ENCODE measurements around the gene PRKACB.

PRKACB gene

DNA sequence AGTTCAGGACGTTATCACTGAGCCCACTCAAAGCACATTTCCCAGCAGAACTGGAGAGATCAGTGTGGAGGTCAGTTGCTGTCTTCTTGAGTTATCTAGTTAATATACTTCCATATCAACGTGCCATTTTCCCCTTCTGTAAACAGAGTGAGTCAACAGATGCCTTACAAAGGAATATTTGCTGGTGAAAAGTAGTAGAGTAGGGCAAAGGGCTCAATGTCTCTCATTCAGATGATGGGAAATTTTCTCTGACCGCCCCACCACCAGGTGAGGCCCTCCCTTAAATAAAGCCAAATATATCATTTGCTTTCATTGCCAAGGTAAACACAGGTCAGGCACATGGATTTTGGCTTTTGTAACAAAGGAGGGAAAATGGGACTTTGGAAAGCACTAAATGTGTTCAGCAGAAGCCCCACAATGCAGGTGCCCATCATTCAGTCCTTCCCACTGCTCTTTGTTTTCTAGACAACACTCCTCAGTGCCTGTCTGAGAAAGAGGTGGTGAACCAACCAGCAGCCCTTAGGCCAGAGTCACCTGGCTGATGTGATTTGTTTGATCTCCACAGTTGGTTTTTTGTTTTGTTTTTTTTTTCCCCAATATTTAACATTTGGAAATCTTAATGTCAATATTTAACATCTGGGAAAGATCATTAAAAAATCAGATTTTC lies 116.9 kb downstream of the PRKACB start:
- Mint-ChIP-seq H3K4me1 (ENCODE audit: low read depth) (no peaks in the 10 kb centered on the region), H3K27ac (no peak overlapping the region), H3K36me3 (no peaks in the 10 kb centered on the region), H3K9me3 (ENCODE audit: low read depth) (no peaks in the 10 kb centered on the region), H3K4me3 (no peak overlapping the region), H3K27me3 (no peaks in the 10 kb centered on the region)

DNA sequence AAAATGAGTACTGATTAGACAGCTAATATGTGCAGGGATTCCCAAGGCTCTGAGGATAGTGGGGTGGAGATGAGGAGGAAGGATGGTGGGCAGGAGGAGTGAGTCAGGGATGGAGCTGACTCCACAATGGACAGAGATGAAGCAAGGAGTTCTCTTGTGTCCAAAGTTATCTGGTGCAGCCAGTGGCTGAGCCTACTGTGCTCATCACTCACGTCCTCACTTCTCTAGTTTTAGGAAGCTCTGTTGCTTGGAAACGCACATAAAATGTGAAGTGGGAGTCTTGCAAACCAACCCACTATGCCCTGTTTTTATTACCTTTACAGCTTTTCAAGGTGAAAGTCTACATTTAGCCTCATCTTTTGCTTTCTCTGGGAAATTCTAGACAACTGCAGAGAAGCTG lies 120.9 kb downstream of the PRKACB start:
- Mint-ChIP-seq H3K27ac (no peak overlapping the region), H3K4me3 (no peak overlapping the region), H3K9me3 (ENCODE audit: low read depth) (no peaks in the 10 kb centered on the region), H3K4me1 (ENCODE audit: low read depth) (no peaks in the 10 kb centered on the region), H3K27me3 (no peaks in the 10 kb centered on the region), H3K36me3 (no peaks in the 10 kb centered on the region)

DNA sequence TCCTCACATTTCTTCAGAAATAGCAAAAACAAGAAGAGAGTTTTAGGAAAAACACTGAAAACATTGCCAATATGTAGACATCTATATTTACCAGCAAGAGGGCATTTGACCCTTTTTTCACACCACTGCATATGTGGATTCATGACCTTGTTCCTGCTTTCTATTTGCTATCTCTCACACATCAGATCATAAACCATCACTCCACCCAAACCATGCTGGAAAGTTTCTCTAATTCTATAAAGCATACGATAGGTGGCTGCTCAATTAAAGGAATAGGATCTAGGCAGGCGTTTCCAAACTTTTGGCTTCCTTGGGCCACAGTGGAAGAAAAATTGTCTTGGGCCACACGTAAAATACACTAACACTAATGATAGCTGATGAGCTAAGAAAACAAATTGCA lies 121.8 kb downstream of the PRKACB start:
- no peaks in the 10 kb centered on the region for H3K36me3 Mint-ChIP-seq
- H3K4me3 Mint-ChIP-seq, result no peak overlapping the region
- no peaks in the 10 kb centered on the region for H3K9me3 Mint-ChIP-seq (ENCODE audit: low read depth)
- H3K4me1 Mint-ChIP-seq (ENCODE audit: low read depth), result peaks cover 1% of the 10 kb centered on the region
- H3K27ac Mint-ChIP-seq, result no peak overlapping the region
- no peaks in the 10 kb centered on the region for H3K27me3 Mint-ChIP-seq

DNA sequence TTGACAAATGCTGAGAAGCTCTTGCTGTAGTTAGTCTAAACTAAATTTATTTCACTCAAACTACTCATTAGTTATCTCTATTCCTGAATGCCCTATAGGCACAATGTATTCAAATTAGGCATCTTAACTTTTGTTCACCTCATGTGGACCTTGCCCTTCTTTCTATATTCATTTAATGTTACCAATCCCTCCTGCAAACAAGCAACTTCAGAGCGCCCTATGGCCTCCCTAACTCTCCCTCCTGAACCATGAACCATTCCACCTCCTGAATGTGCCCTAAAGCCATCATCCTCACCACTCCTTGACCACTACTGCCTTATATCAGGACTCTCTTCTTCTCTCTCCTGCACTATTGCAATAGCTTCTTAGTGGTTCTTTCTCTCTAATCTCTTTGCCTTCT lies 122.7 kb downstream of the PRKACB start:
- Mint-ChIP-seq H3K9me3 (ENCODE audit: low read depth) (no peaks in the 10 kb centered on the region), H3K4me3 (no peak overlapping the region), H3K4me1 (ENCODE audit: low read depth) (peaks cover 10% of the 10 kb centered on the region), H3K36me3 (no peaks in the 10 kb centered on the region), H3K27ac (no peak overlapping the region), H3K27me3 (no peaks in the 10 kb centered on the region)

DNA sequence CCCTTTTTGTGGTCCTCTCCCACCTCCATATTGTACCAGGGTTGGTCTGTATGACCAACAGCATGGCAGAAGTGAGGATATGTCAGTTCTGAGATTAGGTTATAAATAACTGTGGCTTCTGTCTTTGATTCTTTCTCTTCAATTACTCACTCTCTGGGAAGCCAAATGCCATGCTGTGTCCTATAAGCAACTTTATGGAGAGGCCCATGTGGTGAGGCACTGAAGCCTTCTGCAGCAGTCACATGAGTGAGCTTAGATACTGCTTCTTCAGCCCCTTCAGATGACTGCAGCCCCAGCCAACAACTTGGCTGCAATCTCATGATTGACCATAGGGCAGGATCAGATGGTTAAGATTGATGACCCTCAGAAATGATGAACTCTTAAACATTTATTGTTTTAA lies 123.4 kb downstream of the PRKACB start:
- H3K4me1 Mint-ChIP-seq (ENCODE audit: low read depth), result peaks cover 10% of the 10 kb centered on the region
- H3K36me3 Mint-ChIP-seq, result no peaks in the 10 kb centered on the region
- no peak overlapping the region for H3K4me3 Mint-ChIP-seq
- no peak overlapping the region for H3K27ac Mint-ChIP-seq
- H3K9me3 Mint-ChIP-seq (ENCODE audit: low read depth), result no peaks in the 10 kb centered on the region
- no peaks in the 10 kb centered on the region for H3K27me3 Mint-ChIP-seq

DNA sequence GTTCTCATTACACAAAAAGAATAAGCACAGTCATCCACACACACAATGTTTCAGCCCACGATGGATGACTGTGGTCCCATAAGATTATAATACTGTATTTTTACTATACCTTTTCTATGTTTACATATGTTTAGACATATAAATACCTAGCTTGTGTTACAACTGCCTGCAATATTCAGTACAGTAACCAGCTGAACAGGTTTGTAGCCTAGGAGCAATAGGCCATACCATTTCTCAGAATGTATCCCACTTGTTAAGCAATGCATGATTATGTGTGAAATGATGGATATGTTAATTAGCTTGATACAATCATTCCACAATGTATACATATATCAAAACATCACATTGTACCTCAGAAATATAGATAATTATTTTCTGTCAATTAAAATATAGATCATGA lies 124.3 kb downstream of the PRKACB start:
- no peaks in the 10 kb centered on the region for H3K9me3 Mint-ChIP-seq (ENCODE audit: low read depth)
- no peaks in the 10 kb centered on the region for H3K36me3 Mint-ChIP-seq
- no peak overlapping the region for H3K4me3 Mint-ChIP-seq
- H3K27me3 Mint-ChIP-seq, result no peaks in the 10 kb centered on the region
- H3K27ac Mint-ChIP-seq, result no peak overlapping the region
- peaks cover 10% of the 10 kb centered on the region for H3K4me1 Mint-ChIP-seq (ENCODE audit: low read depth)

DNA sequence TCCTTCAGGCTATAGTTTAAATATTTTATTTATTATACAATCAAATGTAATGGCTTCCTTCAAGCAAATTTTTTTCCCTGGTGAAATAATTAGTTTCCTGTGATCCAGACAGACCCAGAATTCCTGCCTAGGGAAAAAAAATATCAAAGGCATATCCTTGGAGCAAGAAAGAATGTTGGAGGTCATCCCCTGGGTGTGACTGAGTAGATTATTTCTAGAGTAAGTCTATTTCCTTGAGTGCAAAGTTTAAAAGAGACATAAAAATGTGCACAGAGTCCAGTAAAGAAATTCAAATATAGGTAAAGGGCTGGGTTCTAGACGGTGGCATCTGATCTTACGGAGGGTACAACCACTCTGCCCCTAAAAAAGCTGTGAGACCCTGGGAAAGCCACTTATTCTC lies 125.2 kb downstream of the PRKACB start:
- no peaks in the 10 kb centered on the region for H3K9me3 Mint-ChIP-seq (ENCODE audit: low read depth)
- no peaks in the 10 kb centered on the region for H3K27me3 Mint-ChIP-seq
- H3K4me3 Mint-ChIP-seq, result no peak overlapping the region
- H3K4me1 Mint-ChIP-seq (ENCODE audit: low read depth), result peaks cover 10% of the 10 kb centered on the region
- no peaks in the 10 kb centered on the region for H3K36me3 Mint-ChIP-seq
- no peak overlapping the region for H3K27ac Mint-ChIP-seq

DNA sequence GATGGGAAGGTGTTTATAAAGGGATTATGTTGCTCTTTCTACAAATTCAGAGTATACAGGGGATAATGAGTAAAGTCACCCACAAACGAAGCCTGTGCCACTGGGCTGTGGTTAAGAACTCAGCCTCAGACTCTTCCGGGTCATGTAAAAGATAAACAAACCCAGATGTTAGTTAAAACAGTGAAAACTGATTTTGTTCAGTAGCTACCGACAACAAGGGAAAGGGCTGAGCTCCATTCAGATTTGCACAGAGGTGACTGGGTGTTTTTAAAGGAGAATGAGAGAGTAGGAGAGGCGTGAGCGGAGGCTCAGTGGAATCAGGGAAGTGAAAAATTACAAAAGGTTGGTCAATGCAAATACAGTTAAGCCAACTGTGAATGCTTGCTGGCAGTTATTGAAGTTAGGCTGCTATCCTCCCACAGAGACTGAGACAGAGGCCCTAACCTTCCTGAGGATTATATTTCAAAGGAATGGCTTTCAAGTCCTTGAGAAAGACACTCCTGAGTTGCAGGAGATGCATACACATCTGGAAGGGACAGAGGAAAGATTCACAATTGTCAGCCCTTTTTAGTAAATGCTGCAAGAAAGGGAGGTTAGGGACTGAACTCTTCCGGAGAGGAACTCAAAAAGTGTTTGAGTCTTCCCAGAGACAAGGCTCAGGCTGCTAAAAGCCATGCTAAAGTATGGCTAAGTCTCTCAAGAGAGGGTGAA lies 127.5 kb downstream of the PRKACB start:
- Mint-ChIP-seq H3K27me3 (no peaks in the 10 kb centered on the region), H3K36me3 (no peaks in the 10 kb centered on the region), H3K4me3 (peak overlapping the region; percentile 12), H3K9me3 (ENCODE audit: low read depth) (no peaks in the 10 kb centered on the region), H3K4me1 (ENCODE audit: low read depth) (peaks cover 10% of the 10 kb centered on the region), H3K27ac (peak overlapping the region; percentile 30)

DNA sequence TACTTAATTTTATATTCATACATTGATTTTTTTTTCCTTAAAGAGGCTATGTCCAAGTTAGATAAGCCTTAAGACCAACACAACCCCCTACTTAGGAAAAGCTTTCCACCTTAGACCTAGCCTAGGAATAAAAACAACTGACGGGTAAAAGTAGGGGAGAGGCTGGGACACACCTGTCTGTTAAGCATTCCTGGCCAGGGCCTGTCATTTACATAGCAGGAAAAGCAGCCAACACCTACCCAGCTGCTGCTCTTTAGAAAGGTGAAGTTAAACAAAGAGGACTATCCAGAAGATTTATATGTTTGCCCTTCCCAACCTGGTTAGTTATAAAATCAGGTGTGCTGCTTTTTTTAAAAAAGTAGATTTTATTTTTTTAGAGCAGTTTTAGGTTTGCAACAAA lies 128.3 kb downstream of the PRKACB start:
- Mint-ChIP-seq H3K9me3 (ENCODE audit: low read depth) (no peaks in the 10 kb centered on the region), H3K4me1 (ENCODE audit: low read depth) (peaks cover 10% of the 10 kb centered on the region), H3K4me3 (no peak overlapping the region), H3K27me3 (no peaks in the 10 kb centered on the region), H3K27ac (no peak overlapping the region), H3K36me3 (no peaks in the 10 kb centered on the region)

DNA sequence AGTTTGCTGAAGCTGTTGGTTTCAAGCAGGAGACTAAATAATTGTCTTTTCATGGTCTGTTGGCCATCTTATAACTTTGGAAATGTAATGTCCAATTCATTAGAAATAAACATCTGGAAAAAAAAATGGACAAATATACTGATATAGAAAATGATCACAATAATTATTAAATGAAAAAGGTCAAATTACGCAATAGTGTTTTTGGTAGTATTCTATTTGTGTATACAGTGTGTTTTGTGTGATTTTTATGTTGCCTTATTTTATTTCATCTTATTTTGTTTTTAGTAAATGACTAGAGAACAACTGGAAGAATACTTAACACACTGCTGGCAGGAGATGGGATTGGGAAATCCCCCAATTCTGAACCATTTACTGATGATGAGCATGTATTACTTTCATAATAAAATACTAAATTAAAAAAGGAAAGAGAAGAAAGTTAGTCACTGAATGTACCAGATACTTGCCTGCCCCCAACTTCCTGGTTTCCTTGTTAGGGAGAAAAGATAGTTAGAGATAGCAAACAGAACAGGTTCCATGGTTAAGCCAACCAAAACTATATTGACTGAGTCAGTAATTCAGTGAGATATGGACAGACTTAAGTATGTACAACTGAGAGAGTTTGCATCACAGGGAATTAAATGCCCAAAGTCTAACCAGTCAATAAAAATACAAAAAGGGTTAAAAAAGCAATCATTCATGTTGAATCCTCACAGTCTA lies 133.4 kb downstream of the PRKACB start:
- Mint-ChIP-seq H3K27ac (no peak overlapping the region), H3K4me1 (ENCODE audit: low read depth) (no peaks in the 10 kb centered on the region), H3K4me3 (no peak overlapping the region), H3K27me3 (no peaks in the 10 kb centered on the region), H3K9me3 (ENCODE audit: low read depth) (no peaks in the 10 kb centered on the region), H3K36me3 (no peaks in the 10 kb centered on the region)

DNA sequence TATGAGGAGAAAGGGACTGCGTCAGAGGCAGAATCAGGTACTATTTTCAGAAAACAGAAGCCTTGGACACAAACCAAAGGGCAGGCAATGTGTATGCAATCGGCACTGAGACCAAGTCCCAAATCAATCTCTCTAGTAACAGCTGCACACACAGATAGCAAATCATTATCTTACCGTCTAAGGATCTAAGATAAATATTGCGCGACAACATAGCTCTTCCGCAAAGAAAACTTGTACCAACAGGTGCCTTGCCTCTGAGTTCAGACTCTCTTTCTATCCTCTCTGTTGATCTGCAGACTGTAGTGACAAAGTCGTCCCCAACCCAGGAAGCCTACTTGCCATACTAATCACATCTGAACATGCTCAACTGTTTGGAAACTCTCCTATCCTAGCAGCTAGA lies 134.8 kb downstream of the PRKACB start:
- H3K4me3 Mint-ChIP-seq, result no peak overlapping the region
- no peak overlapping the region for H3K27ac Mint-ChIP-seq
- H3K4me1 Mint-ChIP-seq (ENCODE audit: low read depth), result no peaks in the 10 kb centered on the region
- no peaks in the 10 kb centered on the region for H3K36me3 Mint-ChIP-seq
- H3K9me3 Mint-ChIP-seq (ENCODE audit: low read depth), result no peaks in the 10 kb centered on the region
- no peaks in the 10 kb centered on the region for H3K27me3 Mint-ChIP-seq

DNA sequence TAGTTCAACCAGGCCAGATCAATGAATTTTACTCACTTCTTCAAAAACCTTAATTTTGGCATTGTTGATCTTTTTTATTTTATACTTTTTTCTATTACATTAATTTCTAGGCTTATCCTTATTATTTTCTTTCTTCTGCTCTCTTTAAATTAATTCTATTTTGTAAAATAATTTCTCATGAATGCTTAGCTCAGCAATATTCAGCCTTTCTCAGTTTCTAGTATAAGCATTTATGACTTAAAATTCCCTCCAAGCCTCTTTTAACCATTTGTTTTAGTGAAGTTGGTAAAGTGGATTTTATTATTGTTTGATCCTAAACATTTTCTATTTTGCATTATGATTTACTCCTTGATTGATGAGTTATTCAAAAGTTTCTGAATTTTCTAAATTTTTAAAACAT lies 136.8 kb downstream of the PRKACB start:
- peaks cover 4% of the 10 kb centered on the region for H3K36me3 Mint-ChIP-seq
- H3K9me3 Mint-ChIP-seq (ENCODE audit: low read depth), result peaks cover under 1% of the 10 kb centered on the region
- H3K4me1 Mint-ChIP-seq (ENCODE audit: low read depth), result no peaks in the 10 kb centered on the region
- no peak overlapping the region for H3K4me3 Mint-ChIP-seq
- H3K27ac Mint-ChIP-seq, result no peak overlapping the region
- peaks cover 5% of the 10 kb centered on the region for H3K27me3 Mint-ChIP-seq

DNA sequence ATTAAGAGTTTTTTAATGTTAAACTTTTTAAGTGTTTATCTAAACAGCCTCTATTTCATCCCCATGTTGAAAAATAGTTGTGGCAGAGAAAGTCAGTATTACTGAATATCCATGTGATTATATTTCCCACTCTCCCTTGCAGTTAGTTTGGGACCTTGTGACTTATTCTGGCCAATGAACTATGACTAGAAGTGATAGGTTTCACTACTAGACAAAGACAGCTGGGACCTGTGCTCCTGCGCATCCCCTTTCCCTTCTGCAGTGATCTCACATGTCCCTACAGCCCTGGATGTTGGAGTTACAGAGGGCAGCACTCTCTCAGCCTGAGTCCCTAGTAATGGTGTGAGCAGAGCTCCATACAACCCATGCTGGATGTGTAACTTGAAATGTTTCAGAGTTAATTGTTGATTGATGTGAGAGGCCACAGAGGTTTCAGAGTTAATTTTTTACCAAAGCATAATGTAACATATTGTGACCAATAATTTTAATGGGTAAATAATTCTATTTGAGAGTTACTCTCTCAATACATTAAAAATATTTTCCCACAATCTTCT lies 138.8 kb downstream of the PRKACB start:
- Mint-ChIP-seq H3K9me3 (ENCODE audit: low read depth) (peaks cover 7% of the 10 kb centered on the region), H3K27me3 (peaks cover 5% of the 10 kb centered on the region), H3K4me1 (ENCODE audit: low read depth) (no peaks in the 10 kb centered on the region), H3K4me3 (no peak overlapping the region), H3K27ac (no peak overlapping the region), H3K36me3 (peaks cover 17% of the 10 kb centered on the region)

DNA sequence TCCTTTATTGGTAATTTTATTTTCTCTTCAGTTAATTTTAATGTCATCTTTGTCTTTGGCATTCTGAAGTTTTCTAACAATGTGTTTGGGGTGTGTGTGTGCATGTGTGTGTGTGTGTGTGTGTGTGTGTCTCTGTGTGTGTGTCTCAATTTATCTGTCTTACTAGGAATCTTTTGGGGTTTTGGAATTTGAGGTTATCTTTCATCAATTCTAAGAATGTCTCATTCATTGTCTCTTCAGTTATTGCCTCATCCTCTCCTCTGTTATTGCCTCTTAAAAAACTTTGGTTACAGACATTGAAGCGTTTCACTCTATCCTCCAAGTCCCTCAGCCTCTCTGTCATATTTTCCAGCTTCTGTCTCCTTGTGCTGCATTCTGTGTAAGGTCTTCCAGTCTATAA lies 139.3 kb downstream of the PRKACB start:
- no peak overlapping the region for H3K4me3 Mint-ChIP-seq
- no peak overlapping the region for H3K27ac Mint-ChIP-seq
- H3K4me1 Mint-ChIP-seq (ENCODE audit: low read depth), result no peaks in the 10 kb centered on the region
- H3K9me3 Mint-ChIP-seq (ENCODE audit: low read depth), result peaks cover 7% of the 10 kb centered on the region
- peaks cover 5% of the 10 kb centered on the region for H3K27me3 Mint-ChIP-seq
- peaks cover 17% of the 10 kb centered on the region for H3K36me3 Mint-ChIP-seq

DNA sequence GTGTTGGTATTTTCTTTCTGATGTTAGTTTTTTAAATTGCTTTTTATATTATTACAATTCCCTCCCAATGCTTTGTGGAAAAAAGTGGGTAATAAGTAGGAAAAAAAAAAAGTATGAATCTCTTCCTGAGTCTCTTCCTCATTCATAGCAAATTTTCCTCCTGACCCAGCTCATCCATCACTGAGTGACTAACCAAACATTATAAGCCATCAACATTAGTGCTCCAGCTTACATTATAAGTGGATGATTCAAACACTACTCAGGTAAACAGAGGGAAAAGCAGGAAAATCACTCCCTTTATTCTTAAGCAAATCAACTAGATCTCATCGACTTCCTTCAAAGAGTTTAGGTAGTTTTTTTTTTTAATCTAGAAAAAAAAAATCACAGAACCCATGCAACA lies 142.0 kb downstream of the PRKACB start:
- peaks cover 20% of the 10 kb centered on the region for H3K36me3 Mint-ChIP-seq
- no peak overlapping the region for H3K27ac Mint-ChIP-seq
- H3K27me3 Mint-ChIP-seq, result peaks cover 5% of the 10 kb centered on the region
- H3K4me1 Mint-ChIP-seq (ENCODE audit: low read depth), result no peaks in the 10 kb centered on the region
- H3K9me3 Mint-ChIP-seq (ENCODE audit: low read depth), result peaks cover 14% of the 10 kb centered on the region
- H3K4me3 Mint-ChIP-seq, result no peak overlapping the region

Data from activated naive CD8-positive, alpha-beta T cell (primary cell).